H9 (cell line): ENCODE measurements around the gene CNIH2. TPM values are rescaled to one million over a fixed set of nuclear protein-coding genes. Genes with fewer than 3 reads are reported as not detected.

Experiments used
- DNase-seq: peaks from one replicate; pipeline ENCODE4 v3.0.0-alpha.2; 2017
- H2AFZ ChIP-seq: one replicate; pipeline ENCODE4 v1.6.1; 2013; ENCODE audit warnings: mild to moderate bottlenecking, low read length, control low read depth, moderate library complexity
- H2AK5ac ChIP-seq: 2 replicates; pipeline ENCODE4 v1.6.1; 2013; ENCODE audit warnings: low read length, control low read depth, mixed read lengths; ENCODE audit not compliant: insufficient read length
- H2BK120ac ChIP-seq: one replicate; pipeline ENCODE4 v1.6.1; 2013; ENCODE audit warnings: low read depth, mild to moderate bottlenecking, low read length, control low read depth, inconsistent platforms; ENCODE audit not compliant: poor library complexity, severe bottlenecking
- H2BK12ac ChIP-seq: 2 replicates; pipeline ENCODE4 v1.6.1; 2013; ENCODE audit warnings: low read length, control low read depth, mixed read lengths, low read depth; ENCODE audit not compliant: insufficient read length
- H2BK15ac ChIP-seq: 2 replicates; pipeline ENCODE4 v1.6.1; 2013; ENCODE audit warnings: low read depth, low read length, control low read depth
- H2BK20ac ChIP-seq: one replicate; pipeline ENCODE4 v1.6.1; 2013; ENCODE audit warnings: low read depth, mild to moderate bottlenecking, low read length, control low read depth, inconsistent platforms; ENCODE audit not compliant: poor library complexity, severe bottlenecking
- H2BK5ac ChIP-seq: 2 replicates; pipeline ENCODE4 v1.6.1; 2013; ENCODE audit warnings: low read length, control low read depth, mixed read lengths; ENCODE audit not compliant: insufficient read length
- H3K14ac ChIP-seq: 2 replicates; pipeline ENCODE4 v1.6.1; 2013; ENCODE audit warnings: low read length, control low read depth; ENCODE audit not compliant: insufficient read depth
- H3K18ac ChIP-seq: 2 replicates; pipeline ENCODE4 v1.6.1; 2013; ENCODE audit warnings: low read depth, mild to moderate bottlenecking, mixed read lengths, low read length, control low read depth; ENCODE audit not compliant: insufficient read length
- H3K23ac ChIP-seq: 2 replicates; pipeline ENCODE4 v1.6.1; 2013; ENCODE audit warnings: low read length, control low read depth, mixed read lengths, low read depth; ENCODE audit not compliant: insufficient read length
- H3K23me2 ChIP-seq: 2 replicates; pipeline ENCODE4 v1.6.1; 2013; ENCODE audit warnings: low read depth, mild to moderate bottlenecking, mixed read lengths, low read length, control low read depth; ENCODE audit not compliant: insufficient read length, poor library complexity, severe bottlenecking
- H3K27ac ChIP-seq: 2 replicates; pipeline ENCODE4 v1.5.1; 2013; ENCODE audit warnings: low read length, control low read depth, mixed read lengths, low read depth; ENCODE audit not compliant: insufficient read length
- H3K27me3 ChIP-seq: 2 replicates; pipeline ENCODE4 v1.6.1; 2013; ENCODE audit warnings: low read length, control low read depth, inconsistent platforms; ENCODE audit not compliant: insufficient read depth
- H3K4ac ChIP-seq: 2 replicates; pipeline ENCODE4 v1.6.1; 2013; ENCODE audit warnings: low read depth, mild to moderate bottlenecking, control low read depth, inconsistent platforms, low read length, moderate library complexity
- H3K4me1 ChIP-seq: 2 replicates; pipeline ENCODE4 v1.6.1; 2013; ENCODE audit warnings: low read length, control low read depth, inconsistent platforms; ENCODE audit not compliant: insufficient read depth
- H3K4me2 ChIP-seq: 2 replicates; pipeline ENCODE4 v1.6.1; 2013; ENCODE audit warnings: low read length, control low read depth, mixed read lengths; ENCODE audit not compliant: insufficient read length, insufficient read depth
- H3K56ac ChIP-seq: 2 replicates; pipeline ENCODE4 v1.6.1; 2013; ENCODE audit warnings: low read depth, mild to moderate bottlenecking, mixed read lengths, low read length, control low read depth; ENCODE audit not compliant: insufficient read length
- H3K79me1 ChIP-seq: 2 replicates; pipeline ENCODE4 v1.6.1; 2013; ENCODE audit warnings: low read depth, mild to moderate bottlenecking, moderate library complexity, low read length, control low read depth, inconsistent platforms; ENCODE audit not compliant: insufficient read depth, poor library complexity, severe bottlenecking
- H3K79me2 ChIP-seq: 2 replicates; pipeline ENCODE4 v1.6.1; 2013; ENCODE audit warnings: low read length, control low read depth, inconsistent platforms; ENCODE audit not compliant: insufficient read depth
- H3K9ac ChIP-seq: 2 replicates; pipeline ENCODE4 v1.6.1; 2013; ENCODE audit warnings: low read length, control low read depth, mixed read lengths; ENCODE audit not compliant: insufficient read length; ENCODE audit errors: extremely low read depth
- H3K9me3 ChIP-seq: one replicate; pipeline ENCODE4 v1.6.1; 2013; ENCODE audit warnings: low read depth, low read length, inconsistent platforms; ENCODE audit not compliant: control insufficient read depth
- H3T11ph ChIP-seq: one replicate; pipeline ENCODE4 v1.6.1; 2013; ENCODE audit warnings: mild to moderate bottlenecking, low read length, control low read depth, inconsistent platforms
- H4K20me1 ChIP-seq: one replicate; pipeline ENCODE4 v1.6.1; 2013; ENCODE audit not compliant: control insufficient read depth, insufficient read length, insufficient read depth
- H4K5ac ChIP-seq: 2 replicates; pipeline ENCODE4 v1.6.1; 2013; ENCODE audit warnings: low read depth, mild to moderate bottlenecking, mixed read lengths, low read length, control low read depth; ENCODE audit not compliant: insufficient read length
- H4K8ac ChIP-seq: replicated peaks from 2 replicates; pipeline ENCODE4 v1.6.1; 2013; ENCODE audit warnings: low read length, control low read depth, mixed read lengths, low read depth; ENCODE audit not compliant: insufficient read length
- H4K91ac ChIP-seq: 2 replicates; pipeline ENCODE4 v1.6.1; 2013; ENCODE audit warnings: low read depth, mild to moderate bottlenecking, moderate library complexity, mixed read lengths, low read length, control low read depth; ENCODE audit not compliant: insufficient read length
- H3K27ac Mint-ChIP-seq, 3 experiments: 2 replicates in 2 of 3; 3 replicates in 1 of 3; pipeline ENCODE4 v1.8.0; 2020 to 2021; ENCODE audit warnings: mixed read lengths in 3 of 3, mild to moderate bottlenecking in 1 of 3, moderate library complexity in 1 of 3
- H3K27me3 Mint-ChIP-seq: 2 replicates; pipeline ENCODE4 v1.8.0; 2021; ENCODE audit warnings: low read depth, mild to moderate bottlenecking, moderate library complexity, mixed read lengths
- H3K36me3 Mint-ChIP-seq, 3 experiments: 2 replicates in 2 of 3; 3 replicates in 1 of 3; pipeline ENCODE4 v1.8.0; 2020 to 2021; ENCODE audit warnings: low read depth in 3 of 3, mixed read lengths in 3 of 3; ENCODE audit not compliant: insufficient read depth in 1 of 3
- H3K4me1 Mint-ChIP-seq, 2 experiments: 2 replicates each; pipeline ENCODE4 v1.8.0; 2020; ENCODE audit warnings: mixed read lengths in 2 of 2
- H3K4me3 Mint-ChIP-seq, 2 experiments: 2 replicates in 1 of 2; 3 replicates in 1 of 2; pipeline ENCODE4 v1.8.0; 2020 to 2021; ENCODE audit warnings: mild to moderate bottlenecking in 2 of 2, mixed read lengths in 2 of 2, moderate library complexity in 1 of 2
- H3K9me3 Mint-ChIP-seq, 2 experiments: 2 replicates in 1 of 2; 3 replicates in 1 of 2; pipeline ENCODE4 v1.8.0; 2020; ENCODE audit warnings: mild to moderate bottlenecking in 2 of 2, mixed read lengths in 2 of 2, moderate library complexity in 1 of 2
- WGBS: extraction: QIAGEN DNeasy Blood & Tissue Kit; methylation state at CpG from one replicate; pipeline ENCODE4 v1.1.7; 2013; ENCODE audit warnings: missing lambda C conversion rate, low lambda C conversion rate, mixed read lengths; ENCODE audit not compliant: insufficient read length; ENCODE audit errors: extremely low coverage; 5-methylcytosine and 5-hydroxymethylcytosine counted together
- total RNA-seq: library from RNA; stranded (reverse); gene quantifications from 2 replicates; pipeline ENCODE4 v1.2.1, GENCODE V29; 2021
- TF ChIP-seq, protein P1 (sequence below): fragments of 200-600 bp; sonication (generic); conservative IDR thresholded peaks from 3 replicates; pipeline ENCODE4 v1.8.0; 2021; ENCODE audit warnings: antibody characterized with exemption, mild to moderate bottlenecking

CNIH2 gene
- total RNA-seq, 1 experiment from 2014 or later: 12.0 TPM

DNA sequence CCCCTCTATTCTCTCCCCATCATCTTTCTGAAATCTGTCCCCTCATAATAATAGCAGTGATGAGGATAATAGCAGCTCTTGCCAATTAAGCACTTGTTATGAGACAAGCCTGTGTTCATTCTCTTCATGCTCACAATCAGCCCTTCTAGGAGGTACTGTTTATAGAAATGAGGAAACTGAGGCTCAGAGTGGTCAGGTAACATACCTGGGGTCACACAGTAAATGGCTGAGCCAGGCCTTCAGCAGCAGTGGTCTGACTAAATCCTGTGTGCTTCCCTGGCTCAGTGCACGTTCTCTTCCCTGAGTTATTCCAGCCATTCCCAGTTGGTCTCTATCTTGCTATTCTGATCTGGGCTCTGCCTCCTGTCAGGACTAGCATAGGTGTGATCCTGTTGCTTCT is 3.8 kb upstream of the CNIH2 start:
- Mint-ChIP-seq H3K27ac (no peak overlapping the region; a peak in 1 of 7 replicates), H3K27me3 (peaks cover 7% of the 10 kb centered on the region), H3K4me3 (no peak overlapping the region), H3K9me3 (no peaks in the 10 kb centered on the region), H3K36me3 (peaks cover 7 to 42% (median 38%) of the 10 kb centered on the region in 3 experiments; a peak in 6 of 7 replicates), H3K4me1 (peaks cover 14 to 16% of the 10 kb centered on the region in 2 experiments)
- peaks cover 3% of the 10 kb centered on the region for H3K23me2 ChIP-seq
- no CpG with 5 or more reads among the region's 1 CpG for WGBS
- H4K91ac ChIP-seq: no peak overlapping the region
- no peaks in the 10 kb centered on the region for H3K79me1 ChIP-seq
- TF ChIP-seq, protein P1, sequence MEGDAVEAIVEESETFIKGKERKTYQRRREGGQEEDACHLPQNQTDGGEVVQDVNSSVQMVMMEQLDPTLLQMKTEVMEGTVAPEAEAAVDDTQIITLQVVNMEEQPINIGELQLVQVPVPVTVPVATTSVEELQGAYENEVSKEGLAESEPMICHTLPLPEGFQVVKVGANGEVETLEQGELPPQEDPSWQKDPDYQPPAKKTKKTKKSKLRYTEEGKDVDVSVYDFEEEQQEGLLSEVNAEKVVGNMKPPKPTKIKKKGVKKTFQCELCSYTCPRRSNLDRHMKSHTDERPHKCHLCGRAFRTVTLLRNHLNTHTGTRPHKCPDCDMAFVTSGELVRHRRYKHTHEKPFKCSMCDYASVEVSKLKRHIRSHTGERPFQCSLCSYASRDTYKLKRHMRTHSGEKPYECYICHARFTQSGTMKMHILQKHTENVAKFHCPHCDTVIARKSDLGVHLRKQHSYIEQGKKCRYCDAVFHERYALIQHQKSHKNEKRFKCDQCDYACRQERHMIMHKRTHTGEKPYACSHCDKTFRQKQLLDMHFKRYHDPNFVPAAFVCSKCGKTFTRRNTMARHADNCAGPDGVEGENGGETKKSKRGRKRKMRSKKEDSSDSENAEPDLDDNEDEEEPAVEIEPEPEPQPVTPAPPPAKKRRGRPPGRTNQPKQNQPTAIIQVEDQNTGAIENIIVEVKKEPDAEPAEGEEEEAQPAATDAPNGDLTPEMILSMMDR: no peak
- H2AK5ac ChIP-seq: no peak overlapping the region
- no peak overlapping the region for H2BK20ac ChIP-seq
- H3K9me3 ChIP-seq: no peaks in the 10 kb centered on the region
- H2BK15ac ChIP-seq: no peak overlapping the region
- DNase-seq: no peak
- H3K4me1 ChIP-seq: no peaks in the 10 kb centered on the region
- no peak overlapping the region for H2BK12ac ChIP-seq
- H3K27ac ChIP-seq: no peak overlapping the region
- H3K18ac ChIP-seq: no peak overlapping the region
- H2BK120ac ChIP-seq: no peak overlapping the region
- no peak overlapping the region for H3K23ac ChIP-seq
- no peaks in the 10 kb centered on the region for H4K20me1 ChIP-seq
- H4K5ac ChIP-seq: no peak overlapping the region
- peaks cover 5% of the 10 kb centered on the region; the same call in 1 of the 2 replicates for H3K79me2 ChIP-seq
- H3K27me3 ChIP-seq: no peaks in the 10 kb centered on the region
- no peak overlapping the region for H2AFZ ChIP-seq
- no peak overlapping the region for H2BK5ac ChIP-seq
- H3T11ph ChIP-seq: no peak overlapping the region
- no peak overlapping the region for H3K4me2 ChIP-seq
- H3K9ac ChIP-seq: no peak overlapping the region
- no peak overlapping the region for H3K56ac ChIP-seq
- H3K14ac ChIP-seq: no peak overlapping the region
- no peak overlapping the region for H4K8ac ChIP-seq
- no peak overlapping the region for H3K4ac ChIP-seq
